Suprapubic skin (tissue), 3 donors: ENCODE results near the gene CSGALNACT2.

ENCODE experiments used
- CTCF ChIP-seq, 2 donors: fragments of 200-600 bp in 1 of 2; fragments of 450-650 bp in 1 of 2; sonication (generic) in 1 of 2; IDR thresholded peaks; one replicate each; pipeline ENCODE4 v1.5.1; 2016 to 2019; ENCODE audit warnings: antibody characterized with exemption in 2 of 2, mild to moderate bottlenecking in 1 of 2, moderate library complexity in 1 of 2
- POLR2AphosphoS5 ChIP-seq, 3 donors: sonication (generic); formaldehyde crosslinking; IDR thresholded peaks; one replicate each; pipeline ENCODE4 v1.6.1; 2017; ENCODE audit warnings: antibody characterized with exemption in 3 of 3

GRCh38 chr10:43202657-43203447 is 64.6 kb downstream of the CSGALNACT2 start:
- TF ChIP-seq CTCF (IDR thresholded peaks at IDR 0.05) (no peak), POLR2AphosphoS5 (IDR thresholded peaks at IDR 0.05) (no peak)
